Kidney epithelial cell (primary cell): ENCODE measurements around the gene ARHGEF9. TPM values are rescaled to one million over a fixed set of nuclear protein-coding genes. Genes with fewer than 3 reads are reported as not detected.
"Not testable (repeated sequence)": the region's sequence is repeated elsewhere in the genome, so short reads cannot be mapped to it uniquely, and the experiment has no call there.

Source experiments
- DNase-seq: peaks from one replicate; pipeline ENCODE4 v3.0.0-alpha.2; 2010; ENCODE audit warnings: low read depth
- H3K27me3 ChIP-seq: 2 replicates; pipeline ENCODE4 v1.6.0; 2011; ENCODE audit warnings: low read length; ENCODE audit not compliant: control insufficient read depth, insufficient read depth
- H3K36me3 ChIP-seq: 2 replicates; pipeline ENCODE4 v1.5.1; 2011; ENCODE audit warnings: low read length; ENCODE audit not compliant: control insufficient read depth, insufficient read depth
- H3K4me3 ChIP-seq: 2 replicates; pipeline ENCODE4 v1.5.1; 2011; ENCODE audit warnings: low read depth, mild to moderate bottlenecking, control low read depth, low read length
- total RNA-seq: library from RNA; depleted of rRNA; stranded (reverse); fragments of >200 nt; gene quantifications from 2 replicates; pipeline ENCODE4 v1.2.3, GENCODE V29; 2015
- TF ChIP-seq, protein P1 (sequence below): IDR thresholded peaks from 2 replicates; pipeline ENCODE4 v1.5.1; 2011; ENCODE audit warnings: mild to moderate bottlenecking, moderate library complexity, low read length, control low read depth, inconsistent platforms; ENCODE audit not compliant: insufficient read depth, poor library complexity, severe bottlenecking

The ARHGEF9 gene
- total RNA-seq, 1 donor from 2014 or later, result 14.4 TPM

GRCh38 chrX:63652086-63652765 lies 132.8 kb downstream of the ARHGEF9 start:
- Histone ChIP-seq H3K4me3 (no peak overlapping the region), H3K36me3 (no peaks in the 10 kb centered on the region), H3K27me3 (no peaks in the 10 kb centered on the region)
- TF ChIP-seq, protein P1, sequence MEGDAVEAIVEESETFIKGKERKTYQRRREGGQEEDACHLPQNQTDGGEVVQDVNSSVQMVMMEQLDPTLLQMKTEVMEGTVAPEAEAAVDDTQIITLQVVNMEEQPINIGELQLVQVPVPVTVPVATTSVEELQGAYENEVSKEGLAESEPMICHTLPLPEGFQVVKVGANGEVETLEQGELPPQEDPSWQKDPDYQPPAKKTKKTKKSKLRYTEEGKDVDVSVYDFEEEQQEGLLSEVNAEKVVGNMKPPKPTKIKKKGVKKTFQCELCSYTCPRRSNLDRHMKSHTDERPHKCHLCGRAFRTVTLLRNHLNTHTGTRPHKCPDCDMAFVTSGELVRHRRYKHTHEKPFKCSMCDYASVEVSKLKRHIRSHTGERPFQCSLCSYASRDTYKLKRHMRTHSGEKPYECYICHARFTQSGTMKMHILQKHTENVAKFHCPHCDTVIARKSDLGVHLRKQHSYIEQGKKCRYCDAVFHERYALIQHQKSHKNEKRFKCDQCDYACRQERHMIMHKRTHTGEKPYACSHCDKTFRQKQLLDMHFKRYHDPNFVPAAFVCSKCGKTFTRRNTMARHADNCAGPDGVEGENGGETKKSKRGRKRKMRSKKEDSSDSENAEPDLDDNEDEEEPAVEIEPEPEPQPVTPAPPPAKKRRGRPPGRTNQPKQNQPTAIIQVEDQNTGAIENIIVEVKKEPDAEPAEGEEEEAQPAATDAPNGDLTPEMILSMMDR, result no peak
- no peak for DNase-seq

DNA sequence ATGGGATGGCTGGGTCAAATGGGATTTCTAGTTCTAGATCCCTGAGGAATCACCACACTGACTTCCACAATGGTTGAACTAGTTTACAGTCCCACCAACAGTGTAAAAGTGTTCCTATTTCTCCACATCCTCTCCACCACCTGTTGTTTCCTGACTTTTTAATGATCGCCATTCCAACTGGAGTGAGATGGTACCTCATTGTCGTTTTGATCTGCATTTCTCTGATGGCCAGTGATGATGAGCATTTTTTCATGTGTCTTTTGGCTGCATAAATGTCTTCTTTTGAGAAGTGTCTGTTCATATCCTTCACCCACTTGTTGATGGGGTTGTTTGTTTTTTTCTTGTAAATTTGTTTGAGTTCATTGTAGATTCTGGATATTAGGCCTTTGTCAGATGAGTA lies 139.3 kb downstream of the ARHGEF9 start:
- H3K4me3 ChIP-seq, DNase-seq, H3K36me3 ChIP-seq, H3K27me3 ChIP-seq: not testable (repeated sequence)

DNA sequence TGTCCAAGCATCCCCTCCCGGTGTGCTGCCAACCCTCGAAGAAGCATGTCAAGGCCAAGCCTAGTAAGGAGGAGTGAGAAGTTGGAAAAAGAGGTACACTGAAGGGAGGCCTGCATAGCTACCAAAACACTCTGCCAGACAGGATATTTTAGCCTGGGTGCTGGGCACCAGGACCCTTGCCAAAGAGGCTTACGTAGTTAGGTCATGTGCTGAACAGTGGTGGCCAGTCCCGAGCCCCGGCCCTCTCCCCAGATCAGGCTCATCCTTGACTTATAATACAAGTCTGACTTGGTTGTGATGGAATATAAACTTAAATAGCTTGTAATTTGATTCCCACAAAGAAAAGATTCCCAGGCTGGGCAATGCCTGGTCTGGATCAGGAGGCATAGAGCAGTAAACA lies 149.3 kb downstream of the ARHGEF9 start:
- H3K27me3 ChIP-seq, result no peaks in the 10 kb centered on the region
- H3K36me3 ChIP-seq, result no peaks in the 10 kb centered on the region
- DNase-seq, result no peak
- H3K4me3 ChIP-seq, result no peak overlapping the region
- TF ChIP-seq, protein P1, result no peak

DNA sequence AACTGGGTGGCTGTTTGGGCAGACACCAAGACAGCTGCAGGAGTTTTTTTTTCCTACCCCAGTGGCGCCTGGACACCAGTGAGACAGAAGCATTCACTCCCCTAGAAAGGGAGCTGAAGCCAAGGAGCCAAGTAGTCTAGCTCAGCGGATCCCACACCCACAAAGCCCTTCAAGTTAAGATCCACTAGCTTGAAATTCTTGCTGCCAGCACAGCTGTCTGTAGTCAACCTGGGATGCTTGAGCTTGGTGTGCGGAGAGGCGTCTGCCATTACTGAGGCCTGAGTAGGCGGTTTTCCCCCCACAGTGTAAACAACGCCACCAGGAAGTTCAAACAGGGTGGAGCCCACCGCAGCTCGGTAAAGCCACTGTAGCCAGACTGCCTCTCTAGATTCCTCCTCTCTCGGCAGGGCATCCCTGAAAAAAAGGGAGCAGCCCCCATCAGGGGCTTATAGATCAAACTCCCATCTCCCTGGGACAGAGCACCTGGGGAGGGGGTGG lies 171.4 kb downstream of the ARHGEF9 start:
- no peak for DNase-seq
- Histone ChIP-seq H3K36me3 (no peaks in the 10 kb centered on the region), H3K27me3 (no peaks in the 10 kb centered on the region), H3K4me3 (no peak overlapping the region)
- TF ChIP-seq, protein P1, result no peak

- TF ChIP-seq, protein P1, result no peak
- no peaks in the 10 kb centered on the region for H3K27me3 ChIP-seq
- H3K36me3 ChIP-seq, result no peaks in the 10 kb centered on the region
- DNase-seq, result no peak
- H3K4me3 ChIP-seq, result no peak overlapping the region
Measured at GRCh38 chrX:63585936-63586335, 199.1 kb downstream of the ARHGEF9 start.
